Measurements from ENCODE around the gene FFAR2.

- no peak for TF ChIP-seq POLR2A (IDR thresholded peaks at IDR 0.05)
- TF ChIP-seq CTCF (IDR thresholded peaks at IDR 0.05), result no peak
Observed at GRCh38 chr19:35486268-35486708, 38.2 kb downstream of the FFAR2 start.
